Stimulated activated CD8-positive, alpha-beta memory T cell treated with anti-CD3 and anti-CD28 coated beads, Interleukin-12 subunit alpha, Interleukin-12 subunit beta, amount 100 ng/mL, for 4 hours (primary cell): ENCODE measurements around the gene KCNJ5.
"Not testable (repeated sequence)": the region's sequence is repeated elsewhere in the genome, so short reads cannot be mapped to it uniquely, and the experiment has no call there.

Experiments
- DNase-seq: peaks from one replicate; pipeline ENCODE4 v3.0.0-alpha.2; 2020; ENCODE audit warnings: low read depth

The KCNJ5 gene

DNA sequence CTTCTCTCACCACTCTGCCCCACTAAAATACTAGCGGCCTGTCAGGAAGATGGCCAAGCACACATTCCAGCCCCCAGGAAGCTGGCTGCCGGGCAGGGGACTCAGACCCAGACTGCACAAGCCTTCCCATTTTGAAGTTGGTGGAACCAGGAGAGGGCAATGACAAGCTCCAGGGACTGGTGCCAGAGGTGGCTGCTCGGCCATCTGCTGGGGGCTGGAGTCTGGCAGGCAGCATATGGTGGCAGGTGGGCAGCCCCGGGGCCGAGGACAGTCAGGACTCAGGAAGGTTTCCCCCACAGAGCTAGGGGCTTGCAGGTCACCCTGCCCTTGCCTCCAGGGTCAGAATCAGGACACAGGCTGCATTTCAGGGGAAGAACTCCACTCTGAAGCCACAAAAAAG, 22.6 kb downstream of the KCNJ5 start:
- no peak for DNase-seq

GRCh38 chr11:128914216-128915148, 23.3 kb downstream of the KCNJ5 start:
- no peak for DNase-seq

- DNase-seq = no peak
Measured at GRCh38 chr11:128915149-128915521, 24.0 kb downstream of the KCNJ5 start.

GRCh38 chr11:128916037-128916572, 24.9 kb downstream of the KCNJ5 start:
- DNase-seq = no peak

GRCh38 chr11:128916681-128917080, 25.5 kb downstream of the KCNJ5 start:
- DNase-seq = no peak

GRCh38 chr11:128917144-128917724, 26.1 kb downstream of the KCNJ5 start:
- DNase-seq = no peak

- no peak for DNase-seq
Measured at GRCh38 chr11:128919216-128919615, 28.1 kb downstream of the KCNJ5 start.

- not testable (repeated sequence) for DNase-seq
Measured at GRCh38 chr11:128919635-128920034, 28.5 kb downstream of the KCNJ5 start.

DNA sequence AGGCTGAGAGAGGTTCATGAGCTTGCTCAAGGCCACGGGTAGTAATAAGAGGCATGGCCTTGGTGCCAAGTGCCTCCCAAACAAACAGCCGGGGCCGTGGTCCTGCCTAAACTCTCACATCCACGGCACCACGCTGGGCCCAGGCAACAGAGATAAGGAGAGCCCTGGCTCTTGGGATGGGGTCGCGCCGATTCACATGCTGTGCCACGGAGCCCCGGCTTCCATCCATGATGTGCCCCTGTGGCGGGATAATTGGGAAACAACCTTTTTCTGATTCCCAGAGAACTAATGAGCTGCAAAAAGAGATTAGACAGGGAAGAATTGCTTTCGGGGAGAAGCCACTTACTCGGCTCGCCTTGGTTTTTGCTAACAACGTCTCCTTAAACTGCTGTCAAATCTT, 29.5 kb downstream of the KCNJ5 start:
- no peak for DNase-seq

GRCh38 chr11:128921793-128922192, 30.6 kb downstream of the KCNJ5 start:
- DNase-seq = no peak

DNA sequence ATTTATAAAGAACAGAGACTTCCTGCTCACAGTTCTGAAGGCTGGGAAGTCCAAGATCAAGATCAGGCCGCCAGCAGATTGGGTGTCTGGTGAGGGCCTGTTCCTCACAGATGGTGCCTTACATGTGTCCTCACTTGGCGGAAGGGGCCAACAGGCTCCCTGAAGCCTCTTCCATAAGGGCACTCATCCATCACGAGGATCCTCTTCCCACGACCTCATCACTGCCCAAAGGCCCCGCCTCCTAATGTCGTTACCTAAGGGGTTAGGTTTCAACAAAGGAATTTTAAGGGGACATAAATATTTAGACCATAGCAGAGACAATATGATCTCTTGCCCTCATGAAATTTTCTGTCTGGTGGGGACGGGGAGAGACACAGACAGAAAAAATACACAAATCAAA, 32.9 kb downstream of the KCNJ5 start:
- DNase-seq = no peak

DNA sequence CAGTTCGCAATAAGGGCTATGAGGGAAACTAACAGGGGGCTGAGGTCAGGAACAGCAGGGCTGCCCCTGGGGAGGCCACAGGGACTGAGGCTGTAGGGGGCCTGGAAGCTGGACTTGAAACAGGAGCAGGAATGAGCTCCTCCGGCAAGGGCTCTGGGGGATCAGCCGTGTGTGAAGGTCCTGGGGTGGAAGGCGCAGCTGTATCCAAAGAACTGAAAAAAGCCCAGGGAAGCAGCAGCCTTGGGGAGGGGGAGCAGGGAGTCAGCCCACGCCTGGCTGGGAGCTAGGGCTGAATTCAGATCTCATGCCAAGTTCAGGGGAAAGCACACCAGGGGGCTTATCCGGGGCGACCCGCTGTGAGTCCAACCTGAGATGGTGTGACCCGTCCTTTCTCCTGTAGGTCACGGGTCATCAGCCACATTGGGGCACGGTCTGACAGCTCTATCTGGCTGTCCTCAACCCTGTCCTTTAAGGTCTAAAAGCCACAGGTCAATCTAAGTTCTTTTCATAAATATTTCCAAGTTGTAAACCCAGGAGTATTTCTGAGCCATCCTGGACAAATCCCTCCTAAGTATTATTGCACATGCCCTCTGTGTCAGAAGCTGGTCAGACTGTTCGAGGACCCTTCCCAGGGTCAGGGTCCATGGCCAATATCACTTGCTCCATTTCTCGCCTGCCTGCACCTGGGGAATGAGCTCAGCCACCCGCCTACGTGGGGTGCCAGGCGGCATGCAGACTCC, 33.5 kb downstream of the KCNJ5 start:
- DNase-seq = no peak

GRCh38 chr11:128925250-128925600, 34.1 kb downstream of the KCNJ5 start:
- DNase-seq = no peak

DNA sequence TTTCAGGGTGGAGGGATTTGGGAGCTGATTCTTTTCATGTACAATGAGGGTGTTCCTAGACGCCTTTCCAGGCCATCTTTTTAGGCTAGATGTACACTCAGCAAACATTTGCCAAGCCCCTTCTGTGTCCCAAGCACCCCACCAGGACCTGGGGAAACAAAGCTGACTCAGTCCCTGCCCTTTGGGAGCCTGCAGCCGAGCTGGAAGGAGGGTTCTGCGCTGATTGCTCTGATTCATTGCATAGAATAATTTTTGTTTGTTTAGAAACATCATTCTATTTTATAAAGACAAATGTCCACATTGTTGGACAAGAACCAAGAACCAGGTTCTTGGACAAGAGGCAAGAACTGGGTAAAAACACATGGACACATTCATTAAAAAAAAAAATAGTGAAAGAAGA, 34.8 kb downstream of the KCNJ5 start:
- no peak for DNase-seq

DNA sequence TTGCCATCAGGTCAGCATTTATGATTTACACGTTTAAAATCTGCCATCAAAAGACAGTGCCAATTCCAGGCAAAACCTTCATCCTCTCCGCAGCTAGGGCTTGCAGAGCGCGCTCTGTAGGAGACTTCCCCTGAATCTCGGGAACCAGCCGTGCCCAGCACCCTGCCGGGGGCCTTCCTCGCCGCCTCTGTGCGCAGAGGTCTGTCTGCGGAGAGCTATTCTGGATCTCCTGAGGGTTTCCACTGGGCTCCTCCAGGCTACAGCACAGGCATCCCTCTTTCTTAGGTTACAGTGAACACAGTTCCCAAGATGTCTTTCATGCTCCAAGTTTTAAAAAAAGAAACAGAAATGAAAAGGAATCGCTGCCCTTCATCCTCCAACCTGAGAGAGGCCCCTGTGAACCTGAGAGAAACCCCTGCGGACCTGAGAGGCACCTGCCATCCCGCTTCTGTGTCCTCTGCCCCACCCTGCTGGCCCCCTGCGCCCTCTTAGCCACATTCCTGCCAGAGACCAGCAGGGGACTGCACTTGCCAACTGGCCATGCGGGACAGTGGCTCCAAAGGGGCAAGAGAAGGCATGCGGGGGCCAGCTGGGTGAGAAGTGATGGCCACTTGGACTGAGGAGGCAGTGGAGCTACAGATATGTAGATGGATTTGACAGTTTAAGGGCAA, 35.4 kb downstream of the KCNJ5 start:
- DNase-seq = no peak

GRCh38 chr11:128927108-128927461, 35.9 kb downstream of the KCNJ5 start:
- DNase-seq = no peak

DNA sequence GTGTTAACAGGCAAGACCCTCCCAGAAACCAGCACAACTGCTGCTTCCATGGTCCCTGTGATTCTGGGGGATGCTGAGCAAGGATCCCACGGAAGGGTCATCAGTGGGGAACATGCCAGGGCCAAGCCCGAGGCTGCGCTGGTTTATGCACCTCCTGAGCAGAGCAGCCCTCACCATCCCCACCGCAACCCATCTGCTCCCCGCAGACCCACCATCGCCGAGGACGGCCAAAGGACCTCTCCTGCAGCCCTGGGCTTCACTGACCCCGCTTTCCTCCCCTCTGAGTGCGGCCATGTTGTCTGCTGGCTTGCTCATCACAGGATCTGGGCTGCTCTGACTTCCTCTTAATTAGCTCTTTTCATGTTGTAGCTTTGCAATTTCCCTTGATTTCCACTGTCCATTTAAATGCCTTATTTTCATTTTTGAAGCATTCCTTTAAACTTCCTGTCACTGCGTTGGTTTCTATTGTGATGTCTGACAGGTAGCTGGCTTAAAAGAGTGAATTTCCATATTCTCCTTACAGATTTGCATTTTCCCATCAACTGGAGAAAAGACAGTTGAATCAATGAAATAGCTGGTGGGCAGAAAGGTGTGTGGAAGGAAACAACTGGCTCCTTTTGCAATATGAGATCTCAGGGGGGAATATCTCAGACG, 36.7 kb downstream of the KCNJ5 start:
- no peak for DNase-seq

DNA sequence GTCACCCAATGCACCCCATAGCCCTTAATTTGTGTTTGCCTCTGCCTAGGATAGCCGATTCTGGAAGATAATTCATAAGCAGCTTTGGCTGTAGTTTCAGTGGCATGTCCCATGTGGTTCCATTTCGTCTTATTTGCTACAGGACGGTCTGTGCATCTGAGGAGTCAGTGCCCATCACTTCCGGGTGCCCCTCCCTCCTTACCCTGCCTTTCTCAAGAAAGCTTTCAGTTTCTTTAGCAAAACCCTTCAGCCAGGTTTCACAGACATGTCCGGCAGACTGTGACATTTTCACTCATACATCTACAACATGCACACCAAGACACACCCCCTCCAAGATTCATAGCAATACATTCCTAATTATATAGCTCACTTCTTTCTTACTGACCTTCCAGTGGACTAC, 37.2 kb downstream of the KCNJ5 start:
- DNase-seq = no peak

DNA sequence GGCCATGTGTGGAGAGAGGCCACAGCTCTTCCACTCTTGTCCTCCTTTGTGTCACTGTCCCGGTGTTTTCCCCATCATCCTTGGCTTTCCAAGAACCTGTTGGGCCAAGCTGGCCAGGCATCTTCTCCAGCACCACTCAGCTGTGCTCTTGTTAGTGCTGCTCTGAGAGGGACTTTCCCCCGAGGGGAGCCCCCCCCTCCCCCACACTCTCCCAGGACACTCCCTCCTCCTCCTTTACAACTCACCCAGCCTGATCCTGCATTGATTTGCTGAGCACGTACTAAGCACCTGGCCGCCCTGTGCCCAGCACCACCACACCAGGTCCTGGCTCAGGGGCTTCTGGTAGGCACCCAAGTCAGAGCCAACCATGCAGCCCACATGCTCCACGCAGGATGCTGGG, 38.3 kb downstream of the KCNJ5 start:
- no peak for DNase-seq

- DNase-seq = no peak
Measured at GRCh38 chr11:128929991-128930390, 38.8 kb downstream of the KCNJ5 start.

GRCh38 chr11:128931066-128931465, 39.9 kb downstream of the KCNJ5 start:
- DNase-seq = no peak

- no peak for DNase-seq
Measured at GRCh38 chr11:128931668-128932067, 40.5 kb downstream of the KCNJ5 start.
